AG09309 (cell line): Measurements from ENCODE around the gene SCAMP5.
A peak's percentile ranks its signal among the peaks of the same experiment; 100 is the strongest.

Experiments
- DNase-seq: peaks from one replicate; pipeline ENCODE4 v3.0.0-alpha.2; 2010; ENCODE audit warnings: low read depth
- H3K4me3 ChIP-seq: 2 replicates; pipeline ENCODE4 v1.5.1; 2011; ENCODE audit warnings: mild to moderate bottlenecking, low read depth, low read length, moderate library complexity; ENCODE audit not compliant: control insufficient read depth
- CTCF ChIP-seq: IDR thresholded peaks from 2 replicates; pipeline ENCODE4 v1.5.1; 2011; ENCODE audit warnings: mild to moderate bottlenecking, low read depth, low read length, inconsistent platforms; ENCODE audit not compliant: insufficient read depth, control insufficient read depth; ENCODE audit errors: missing control alignments

SCAMP5 gene

GRCh38 chr15:74995182-74995778 is at the start of gene SCAMP5:
Gene SCAMP5, plus strand, starts transcription at chr15:74995563. Its CDS starts 16,277 bp downstream, at chr15:75011840.
- DNase-seq = peak; percentile 71
- TF ChIP-seq CTCF = no peak
- peak within 1 kb of the TSS; percentile 74 for H3K4me3 ChIP-seq

- no peak overlapping the region for H3K4me3 ChIP-seq
- DNase-seq = no peak
- peak; percentile 98 for TF ChIP-seq CTCF
Measured at GRCh38 chr15:74950078-74950908, 45.1 kb upstream of the SCAMP5 start.

GRCh38 chr15:74951006-74951405 is 44.4 kb upstream of the SCAMP5 start:
- no peak overlapping the region for H3K4me3 ChIP-seq
- no peak for TF ChIP-seq CTCF
- DNase-seq = no peak

- H3K4me3 ChIP-seq = no peak overlapping the region; the same call in 1 of the 2 replicates
- no peak for TF ChIP-seq CTCF
- peak; percentile 38 for DNase-seq
Measured at GRCh38 chr15:74954515-74954914, 40.8 kb upstream of the SCAMP5 start.

GRCh38 chr15:74955017-74955416 is 40.3 kb upstream of the SCAMP5 start:
- no peak overlapping the region; the same call in 1 of the 2 replicates for H3K4me3 ChIP-seq
- DNase-seq = no peak
- TF ChIP-seq CTCF = no peak

- H3K4me3 ChIP-seq = peak overlapping the region; percentile 18
- TF ChIP-seq CTCF = peak; percentile 34
- no peak for DNase-seq
Measured at GRCh38 chr15:74955796-74956647, 39.3 kb upstream of the SCAMP5 start.
